ENCODE data around the gene SVOP. TPM values are rescaled to one million over a fixed set of nuclear protein-coding genes. Genes with fewer than 3 reads are reported as not detected.

The SVOP gene
- total RNA-seq, 1 experiment from 2014 or later, result 0.47 TPM

DNA sequence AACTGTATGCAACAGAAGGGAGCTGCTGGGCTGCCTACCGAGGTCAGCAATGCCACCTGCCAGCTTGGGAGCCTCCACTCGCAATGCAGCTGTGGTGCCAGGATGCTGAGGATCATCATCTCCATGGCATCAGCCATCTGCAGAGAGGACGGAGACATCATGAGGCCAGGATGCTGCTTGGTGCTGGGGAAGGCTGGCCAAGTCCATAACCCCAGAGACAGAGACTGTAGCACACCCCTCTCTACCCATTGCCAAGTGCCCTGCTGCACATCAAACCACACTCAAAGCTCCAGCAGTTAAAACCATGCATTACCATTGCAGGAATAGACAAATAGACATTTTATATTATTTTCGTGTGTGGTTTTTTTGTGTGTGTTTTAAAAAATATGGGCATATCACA is 43.5 kb downstream of the SVOP start:
- H3K79me2 ChIP-seq (ENCODE audit: insufficient read depth, low read length), result no peaks in the 10 kb centered on the region
- no peak overlapping the region for H3K9ac ChIP-seq (ENCODE audit: low read length)
- H2AFZ ChIP-seq (ENCODE audit: low read depth, low read length, poor library complexity, severe bottlenecking), result no peak overlapping the region
- H3K36me3 ChIP-seq (ENCODE audit: control insufficient read depth in 1 of 2, insufficient read depth in 2 of 2, low read length in 2 of 2), result no peaks in the 10 kb centered on the region
- H3K27me3 ChIP-seq (ENCODE audit: insufficient read depth, low read length), result no peaks in the 10 kb centered on the region; the same call in 1 of the 2 replicates
- H3K9me2 ChIP-seq (ENCODE audit: insufficient read depth), result no peaks in the 10 kb centered on the region
- ChIA-PET POLR2A (no interaction called here), RAD21 (ENCODE audit: low non-redundant PET in 1 of 2, low total read pairs in 2 of 2, uncharacterized antibody in 2 of 2, unreplicated experiment in 2 of 2) (interaction anchor here in 1 of 2 experiments (0.6 kb wide), 1 partner anchor 253 kb away, joined by 3 read pairs; no protein-coding TSS in a partner anchor), CTCF (no interaction called here)
- ATAC-seq, result no peak
- BruUV-seq (replicated peaks), result no TSS peak
- no peak overlapping the region for H3K4me3 ChIP-seq (replicated peaks in 1 of 2; ENCODE audit: low read depth in 1 of 2, low read length in 2 of 2)
- no peak overlapping the region for H3K4me2 ChIP-seq (ENCODE audit: low read length)
- H4K20me1 ChIP-seq (ENCODE audit: insufficient read depth), result no peaks in the 10 kb centered on the region
- no peaks in the 10 kb centered on the region for H3K9me3 ChIP-seq (ENCODE audit: control insufficient read depth in 1 of 2, insufficient read depth in 1 of 2, low read depth in 1 of 2, low read length in 2 of 2)
- H3K4me1 ChIP-seq (ENCODE audit: control insufficient read depth in 1 of 2, insufficient read depth in 2 of 2, low read length in 2 of 2), result no peaks in the 10 kb centered on the region; a peak in 1 of 4 replicates
- no peak for DNase-seq (ENCODE audit: low read depth, low spot score)
- no peak overlapping the region for H3K27ac ChIP-seq (ENCODE audit: low read depth, low read length)
- TF ChIP-seq SRF (IDR thresholded peaks at IDR 0.05; ENCODE audit: low read depth) (no peak), SIN3A (IDR thresholded peaks at IDR 0.05; ENCODE audit: low read depth) (no peak), EZH2 (IDR thresholded peaks at IDR 0.05) (no peak), YY1 (IDR thresholded peaks at IDR 0.05; ENCODE audit: extremely low read depth, insufficient replicate concordance, low read depth, low read length) (no peak), POLR2A (IDR thresholded peaks at IDR 0.05; ENCODE audit: borderline replicate concordance, extremely low read depth, insufficient read depth, insufficient read length) (no peak), ZFX (IDR thresholded peaks at IDR 0.05) (no peak), TCF7L2 (IDR thresholded peaks at IDR 0.05; ENCODE audit: borderline replicate concordance, extremely low read depth, insufficient read depth, insufficient read length) (no peak)
- TF ChIP-seq, protein P1, sequence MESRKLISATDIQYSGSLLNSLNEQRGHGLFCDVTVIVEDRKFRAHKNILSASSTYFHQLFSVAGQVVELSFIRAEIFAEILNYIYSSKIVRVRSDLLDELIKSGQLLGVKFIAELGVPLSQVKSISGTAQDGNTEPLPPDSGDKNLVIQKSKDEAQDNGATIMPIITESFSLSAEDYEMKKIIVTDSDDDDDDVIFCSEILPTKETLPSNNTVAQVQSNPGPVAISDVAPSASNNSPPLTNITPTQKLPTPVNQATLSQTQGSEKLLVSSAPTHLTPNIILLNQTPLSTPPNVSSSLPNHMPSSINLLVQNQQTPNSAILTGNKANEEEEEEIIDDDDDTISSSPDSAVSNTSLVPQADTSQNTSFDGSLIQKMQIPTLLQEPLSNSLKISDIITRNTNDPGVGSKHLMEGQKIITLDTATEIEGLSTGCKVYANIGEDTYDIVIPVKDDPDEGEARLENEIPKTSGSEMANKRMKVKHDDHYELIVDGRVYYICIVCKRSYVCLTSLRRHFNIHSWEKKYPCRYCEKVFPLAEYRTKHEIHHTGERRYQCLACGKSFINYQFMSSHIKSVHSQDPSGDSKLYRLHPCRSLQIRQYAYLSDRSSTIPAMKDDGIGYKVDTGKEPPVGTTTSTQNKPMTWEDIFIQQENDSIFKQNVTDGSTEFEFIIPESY (IDR thresholded peaks at IDR 0.05; ENCODE audit: extremely low read depth, insufficient replicate concordance, low read length), result no peak
- TF ChIP-seq, protein P2, sequence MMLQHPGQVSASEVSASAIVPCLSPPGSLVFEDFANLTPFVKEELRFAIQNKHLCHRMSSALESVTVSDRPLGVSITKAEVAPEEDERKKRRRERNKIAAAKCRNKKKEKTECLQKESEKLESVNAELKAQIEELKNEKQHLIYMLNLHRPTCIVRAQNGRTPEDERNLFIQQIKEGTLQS (IDR thresholded peaks at IDR 0.05), result no peak
- intact Hi-C loops (cut with micrococcal nuclease), result no loop called here

Measured in HCT116 (cell line).